Uterus (tissue), 4 donors: ENCODE data around the gene PSMB10. TPM values are rescaled to one million over a fixed set of nuclear protein-coding genes. Genes with fewer than 3 reads are reported as not detected.

Experiments
- DNase-seq, 2 donors: peaks; one replicate each; pipeline ENCODE4 v3.0.0-alpha.2; 2019 to 2020
- H3K27ac ChIP-seq, 2 donors: fragments of 200-600 bp; sonication (generic); 1 replicate in 1 of 2; 2 replicates in 1 of 2; pipeline ENCODE4 v1.5.1; 2016 to 2018
- H3K27me3 ChIP-seq, 2 donors: fragments of 200-600 bp; sonication (generic); one replicate each; pipeline ENCODE4 v1.5.1; 2018 to 2019; ENCODE audit warnings: control low read depth in 1 of 2
- H3K36me3 ChIP-seq, 2 donors: fragments of 200-600 bp; sonication (generic); one replicate each; pipeline ENCODE4 v1.5.1; 2019; ENCODE audit warnings: control low read depth in 1 of 2
- H3K4me1 ChIP-seq, 2 donors: fragments of 200-600 bp; sonication (generic); one replicate each; pipeline ENCODE4 v1.5.1; 2018 to 2019; ENCODE audit warnings: control low read depth in 1 of 2
- H3K4me3 ChIP-seq, 2 donors: fragments of 200-600 bp; sonication (generic); 1 replicate in 1 of 2; 2 replicates in 1 of 2; pipeline ENCODE4 v1.5.1; 2018 to 2019; ENCODE audit warnings: mild to moderate bottlenecking in 1 of 2
- H3K9me3 ChIP-seq, 2 donors: fragments of 200-600 bp; sonication (generic); one replicate each; pipeline ENCODE4 v1.5.1; 2019; ENCODE audit warnings: control low read depth in 1 of 2
- CTCF ChIP-seq, 4 experiments: fragments of 200-600 bp in 2 of 4; fragments of 450-650 bp in 2 of 4; sonication (generic) in 2 of 4; IDR thresholded peaks; one replicate each; pipeline ENCODE4 v1.5.1; 2016 to 2019; ENCODE audit warnings: antibody characterized with exemption in 4 of 4, mild to moderate bottlenecking in 2 of 4, moderate library complexity in 1 of 4
- POLR2A ChIP-seq, 2 donors: fragments of 450-650 bp; IDR thresholded peaks; one replicate each; pipeline ENCODE4 v1.6.1; 2016; ENCODE audit warnings: antibody characterized with exemption in 2 of 2, mild to moderate bottlenecking in 1 of 2, moderate library complexity in 1 of 2
- intact Hi-C: fragments of 100-400 bp; cut with DNase I; formaldehyde crosslinking; loops from one replicate; pipeline ENCODE4 v1.15.1; 2023; ENCODE audit warnings: low total_unique reads
- total RNA-seq, 4 donors: library from RNA; depleted of rRNA in 3 of 4; stranded (reverse); fragments of >200 nt in 3 of 4; gene quantifications; one replicate each; pipeline versions ENCODE4 v1.1.0 to v1.2.4, GENCODE V29; 2014 to 2023
- donor health status: DM: yes; HTN: yes; CAD: no.

Gene PSMB10
- total RNA-seq, 4 donors from 2014 or later = 9.5 to 30.7 (median 15.3) TPM

GRCh38 chr16:67969254-67970039, 32.8 kb upstream of the PSMB10 start:
- peak in 1 of 4 experiments; percentile 15 for TF ChIP-seq CTCF (IDR thresholded peaks at IDR 0.05)
- TF ChIP-seq POLR2A (IDR thresholded peaks at IDR 0.05) = no peak
- peak in 1 of 2 donors; percentile 45 for DNase-seq
- Histone ChIP-seq H3K4me1 (peaks cover 3 to 11% of the 10 kb centered on the region in 2 donors), H3K4me3 (peak overlapping the region; percentile 73 to 92), H3K27ac (peak overlapping the region; percentile 94 to 96), H3K27me3 (no peaks in the 10 kb centered on the region), H3K36me3 (no peaks in the 10 kb centered on the region), H3K9me3 (no peaks in the 10 kb centered on the region)
- intact Hi-C loops = no loop called here

- DNase-seq = peak; percentile 87 to 91
- Histone ChIP-seq H3K27me3 (no peaks in the 10 kb centered on the region), H3K4me3 (peak within 1 kb of the TSS; percentile 73 to 92), H3K4me1 (peaks cover 3 to 20% of the 10 kb centered on the region in 2 donors), H3K27ac (peak within 1 kb of the TSS; percentile 94 to 96), H3K36me3 (no peaks in the 10 kb centered on the region), H3K9me3 (no peaks in the 10 kb centered on the region)
- TF ChIP-seq POLR2A (IDR thresholded peaks at IDR 0.05) = peak; percentile 90 to 99
- peak in 1 of 4 experiments; percentile 8 for TF ChIP-seq CTCF (IDR thresholded peaks at IDR 0.05)
- intact Hi-C loops = no loop called here
These were observed 32.0 kb upstream of the PSMB10 start, which contains the start of gene SLC12A4 for GRCh38 chr16:67968400-67969253. Gene SLC12A4, minus strand, starts transcription at chr16:67968637. Its CDS starts 84 bp downstream, at chr16:67968553.

- peak in 1 of 2 donors; percentile 65 for DNase-seq
- Histone ChIP-seq H3K27ac (peak overlapping the region; percentile 94 to 96), H3K4me3 (peak overlapping the region; percentile 73 to 92), H3K4me1 (peaks cover 3 to 20% of the 10 kb centered on the region in 2 donors), H3K36me3 (no peaks in the 10 kb centered on the region), H3K27me3 (no peaks in the 10 kb centered on the region), H3K9me3 (no peaks in the 10 kb centered on the region)
- intact Hi-C loops = no loop called here
- TF ChIP-seq CTCF (IDR thresholded peaks at IDR 0.05) (no peak), POLR2A (IDR thresholded peaks at IDR 0.05) (no peak)
These were observed 31.3 kb upstream of the PSMB10 start for GRCh38 chr16:67967958-67968399.

- Histone ChIP-seq H3K27me3 (no peaks in the 10 kb centered on the region), H3K4me1 (peaks cover 3 to 21% of the 10 kb centered on the region in 2 donors), H3K9me3 (no peaks in the 10 kb centered on the region), H3K36me3 (no peaks in the 10 kb centered on the region), H3K27ac (peak overlapping the region; percentile 94 to 96), H3K4me3 (peak overlapping the region; percentile 73 to 92)
- intact Hi-C loops = no loop called here
- no peak for TF ChIP-seq CTCF (IDR thresholded peaks at IDR 0.05)
- no peak for TF ChIP-seq POLR2A (IDR thresholded peaks at IDR 0.05)
- no peak for DNase-seq
These were observed 30.7 kb upstream of the PSMB10 start for GRCh38 chr16:67967183-67967957.
